ENCODE data around the gene USHBP1. TPM values are rescaled to one million over a fixed set of nuclear protein-coding genes. Genes with fewer than 3 reads are reported as not detected.

USHBP1 gene
- total RNA-seq, 6 experiments from 2014 or later, result not detected

DNA sequence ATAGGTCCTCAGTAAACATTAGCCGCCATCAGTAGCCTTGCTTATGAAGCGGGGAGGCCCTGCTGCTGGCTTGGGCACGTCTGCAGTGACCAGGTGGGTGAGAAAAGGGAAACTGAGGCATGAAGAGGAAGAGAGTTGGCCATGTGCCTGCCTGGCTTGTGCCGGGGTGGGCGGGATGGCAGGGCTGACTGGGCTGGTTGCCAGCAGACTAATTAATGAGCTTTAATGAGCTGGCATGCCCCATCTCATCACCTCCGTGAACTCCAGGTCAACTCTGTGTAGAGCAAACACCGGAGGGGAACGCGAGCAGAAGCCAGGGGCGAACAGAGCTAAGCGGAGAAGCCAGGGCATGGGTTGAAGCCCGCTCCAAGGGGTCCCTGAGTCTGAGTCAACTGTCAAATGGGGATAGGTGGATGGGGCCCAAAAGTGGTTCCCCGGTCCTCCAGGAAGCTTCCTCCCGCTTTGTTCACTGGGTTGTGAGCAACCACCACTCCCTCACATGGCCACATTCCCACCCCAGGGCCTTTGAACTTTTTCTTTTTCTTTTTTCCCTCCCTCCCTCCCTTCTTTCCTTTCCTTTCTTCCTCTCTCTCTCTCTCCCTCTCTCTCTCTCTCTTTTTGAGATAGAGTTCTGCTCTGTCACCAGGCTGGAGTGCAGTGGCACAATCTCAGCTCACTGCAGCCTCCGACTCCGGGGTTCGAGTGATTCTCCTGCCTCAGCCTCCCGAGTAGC is 27.6 kb downstream of the USHBP1 start:
- Mint-ChIP-seq H3K9me3 (no peaks in the 10 kb centered on the region), H3K4me3 (no peak overlapping the region), H3K27me3 (ENCODE audit: insufficient read depth) (peaks cover 2% of the 10 kb centered on the region), H3K4me1 (ENCODE audit: low read depth) (peaks cover 13% of the 10 kb centered on the region; the same call in 1 of the 2 replicates), H3K27ac (0 out of 2 replicates have a peak overlapping the region, but pooled peaks have one; percentile 60), H3K36me3 (ENCODE audit: low read depth) (peaks cover 12% of the 10 kb centered on the region)
- TF ChIP-seq, protein P1, sequence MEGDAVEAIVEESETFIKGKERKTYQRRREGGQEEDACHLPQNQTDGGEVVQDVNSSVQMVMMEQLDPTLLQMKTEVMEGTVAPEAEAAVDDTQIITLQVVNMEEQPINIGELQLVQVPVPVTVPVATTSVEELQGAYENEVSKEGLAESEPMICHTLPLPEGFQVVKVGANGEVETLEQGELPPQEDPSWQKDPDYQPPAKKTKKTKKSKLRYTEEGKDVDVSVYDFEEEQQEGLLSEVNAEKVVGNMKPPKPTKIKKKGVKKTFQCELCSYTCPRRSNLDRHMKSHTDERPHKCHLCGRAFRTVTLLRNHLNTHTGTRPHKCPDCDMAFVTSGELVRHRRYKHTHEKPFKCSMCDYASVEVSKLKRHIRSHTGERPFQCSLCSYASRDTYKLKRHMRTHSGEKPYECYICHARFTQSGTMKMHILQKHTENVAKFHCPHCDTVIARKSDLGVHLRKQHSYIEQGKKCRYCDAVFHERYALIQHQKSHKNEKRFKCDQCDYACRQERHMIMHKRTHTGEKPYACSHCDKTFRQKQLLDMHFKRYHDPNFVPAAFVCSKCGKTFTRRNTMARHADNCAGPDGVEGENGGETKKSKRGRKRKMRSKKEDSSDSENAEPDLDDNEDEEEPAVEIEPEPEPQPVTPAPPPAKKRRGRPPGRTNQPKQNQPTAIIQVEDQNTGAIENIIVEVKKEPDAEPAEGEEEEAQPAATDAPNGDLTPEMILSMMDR (IDR thresholded peaks at IDR 0.05), result no peak
- DNase-seq, result no peak

DNA sequence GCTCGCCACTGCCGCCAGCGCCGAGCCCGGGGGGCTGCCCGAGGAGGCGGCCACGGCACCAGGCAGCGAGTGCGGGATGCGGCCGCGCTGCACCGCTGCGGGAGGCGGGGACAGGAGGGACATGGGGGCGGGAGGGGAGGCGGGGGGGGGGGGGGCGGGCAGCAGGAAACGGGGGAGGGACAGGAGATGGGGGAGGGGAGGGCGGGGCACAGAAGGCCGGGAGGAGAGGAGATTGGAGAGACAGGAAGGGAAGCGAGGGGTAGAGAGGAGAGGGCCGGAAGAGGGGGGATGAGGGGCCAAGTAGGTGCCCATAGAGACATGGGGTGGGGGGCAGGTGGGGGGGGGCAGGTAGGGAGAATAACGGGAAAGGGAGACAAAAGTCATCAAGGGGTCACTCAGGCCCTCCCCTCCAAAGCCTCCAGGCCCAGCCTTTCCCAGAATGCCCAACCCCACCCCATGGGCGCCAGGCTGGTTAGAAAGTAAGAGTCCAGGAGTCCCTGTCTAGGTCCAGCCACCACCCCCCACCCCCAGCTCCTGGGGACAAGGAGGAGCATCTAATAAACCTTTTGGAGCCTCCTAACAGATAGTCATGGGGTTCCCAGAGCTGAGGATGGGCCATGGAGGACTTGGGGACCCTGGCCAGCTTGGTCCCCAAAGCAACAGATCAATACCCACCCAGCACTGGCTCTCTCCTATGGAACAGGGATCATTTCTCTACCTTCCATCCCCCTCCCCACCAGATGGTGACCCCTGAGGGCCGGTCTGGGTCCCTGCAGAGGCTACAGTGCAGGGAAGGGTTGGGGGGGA is 28.4 kb downstream of the USHBP1 start:
- H3K4me1 Mint-ChIP-seq (ENCODE audit: low read depth), result peaks cover 5% of the 10 kb centered on the region; the same call in 1 of the 2 replicates
- H3K4me3 Mint-ChIP-seq, result peak overlapping the region; percentile 85; the same call in 1 of the 2 replicates
- H3K9me3 Mint-ChIP-seq, result no peaks in the 10 kb centered on the region
- H3K36me3 Mint-ChIP-seq (ENCODE audit: low read depth), result peaks cover 15% of the 10 kb centered on the region
- no peak for DNase-seq
- H3K27ac Mint-ChIP-seq, result peak overlapping the region; percentile 60
- H3K27me3 Mint-ChIP-seq (ENCODE audit: insufficient read depth), result no peaks in the 10 kb centered on the region; the same call in 1 of the 2 replicates
- TF ChIP-seq, protein P1 (IDR thresholded peaks at IDR 0.05), result no peak

DNA sequence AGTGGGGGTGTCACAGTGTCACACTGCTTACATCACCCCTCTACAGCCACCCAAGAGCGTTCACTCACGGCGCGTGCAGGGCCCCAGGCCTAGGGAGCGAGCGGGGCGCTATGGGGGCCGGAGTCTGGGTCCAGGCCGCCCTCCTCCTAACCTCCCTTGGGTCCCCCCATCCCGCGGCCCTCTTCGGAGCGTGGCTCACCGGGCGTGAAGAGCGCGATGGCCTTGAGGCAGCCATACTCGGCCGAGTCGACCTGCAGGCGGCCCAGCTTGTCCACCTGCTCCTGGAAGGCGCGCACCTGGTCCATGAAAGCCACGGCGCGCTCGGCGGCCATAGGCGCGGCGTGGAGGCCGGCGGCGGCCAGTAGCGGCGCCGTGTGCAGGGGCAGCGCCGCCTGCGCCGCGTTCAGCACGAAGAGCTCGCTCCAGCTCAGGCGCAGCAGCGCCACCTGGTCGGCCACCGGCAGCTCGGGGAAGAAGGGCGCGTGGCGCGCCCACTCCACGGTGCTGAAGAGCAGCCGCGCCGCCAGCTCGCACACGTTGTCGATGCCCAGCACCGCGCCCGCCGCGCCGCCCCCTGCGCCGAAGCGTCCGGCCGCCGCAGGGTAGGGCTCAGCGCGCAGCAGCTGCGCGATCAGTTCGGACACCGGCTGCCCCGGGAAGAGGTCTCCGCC is 29.1 kb downstream of the USHBP1 start:
- no peaks in the 10 kb centered on the region for H3K27me3 Mint-ChIP-seq (ENCODE audit: insufficient read depth)
- H3K9me3 Mint-ChIP-seq, result no peaks in the 10 kb centered on the region
- H3K36me3 Mint-ChIP-seq (ENCODE audit: low read depth), result peaks cover 15% of the 10 kb centered on the region
- peak overlapping the region; percentile 62 for H3K27ac Mint-ChIP-seq
- H3K4me1 Mint-ChIP-seq (ENCODE audit: low read depth), result no peaks in the 10 kb centered on the region; the same call in 1 of the 2 replicates
- TF ChIP-seq, protein P1 (IDR thresholded peaks at IDR 0.05), result peak; percentile 75
- DNase-seq, result peak; percentile 75
- H3K4me3 Mint-ChIP-seq, result peak overlapping the region; percentile 85

DNA sequence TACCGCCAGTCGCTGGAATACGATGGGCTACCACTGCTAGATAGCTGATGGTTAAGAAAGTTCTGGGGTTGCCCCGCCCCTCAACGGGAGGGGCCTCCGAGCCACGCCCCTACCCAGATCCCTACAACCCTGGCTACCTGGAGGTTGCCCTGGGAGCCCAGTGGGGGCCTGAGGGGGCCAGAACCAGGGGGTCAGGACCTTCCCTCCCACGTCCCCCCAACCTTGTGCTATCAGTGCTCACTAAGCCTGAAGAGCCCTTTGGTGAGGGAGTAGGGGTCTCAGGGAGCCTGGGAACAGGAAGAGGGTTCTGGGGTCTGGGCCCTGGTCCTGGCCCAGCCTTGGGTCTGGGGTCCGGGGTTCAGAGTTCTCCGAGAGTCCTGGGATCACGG is 29.6 kb downstream of the USHBP1 start:
- peak overlapping the region; percentile 62 for H3K27ac Mint-ChIP-seq

DNA sequence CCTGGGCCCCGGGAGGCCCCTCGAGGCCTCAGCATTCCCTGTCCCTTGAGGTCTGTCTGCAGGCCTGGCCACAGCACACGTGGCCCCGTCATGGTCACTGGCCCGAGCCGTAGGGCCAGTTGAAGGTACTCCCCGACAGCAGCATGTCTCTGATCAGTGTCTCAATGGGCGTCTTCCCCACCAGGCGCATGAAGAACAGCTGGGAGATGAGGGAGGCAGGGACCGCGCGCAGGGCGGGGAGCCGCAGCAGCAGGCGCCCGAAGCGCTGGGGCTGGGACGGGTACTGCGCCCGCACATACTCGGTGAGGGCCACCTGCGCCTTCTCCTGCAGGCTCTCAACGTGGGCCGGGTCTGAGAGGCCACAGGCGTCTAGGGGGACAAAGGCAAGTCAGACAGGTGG is 32.3 kb downstream of the USHBP1 start:
- Mint-ChIP-seq H3K9me3 (no peaks in the 10 kb centered on the region), H3K27ac (no peak overlapping the region), H3K27me3 (ENCODE audit: insufficient read depth) (peaks cover 4% of the 10 kb centered on the region; the same call in 1 of the 2 replicates), H3K4me1 (ENCODE audit: low read depth) (peaks cover 1% of the 10 kb centered on the region), H3K36me3 (ENCODE audit: low read depth) (peaks cover 9% of the 10 kb centered on the region), H3K4me3 (no peak overlapping the region)
- TF ChIP-seq, protein P1 (IDR thresholded peaks at IDR 0.05), result no peak
- no peak for DNase-seq

More for the DNA sequence above, 29.6 kb downstream of the USHBP1 start:
- Mint-ChIP-seq H3K36me3 (ENCODE audit: low read depth) (peaks cover 15% of the 10 kb centered on the region), H3K9me3 (no peaks in the 10 kb centered on the region), H3K27me3 (ENCODE audit: insufficient read depth) (no peaks in the 10 kb centered on the region), H3K4me3 (peak overlapping the region; percentile 85), H3K4me1 (ENCODE audit: low read depth) (no peaks in the 10 kb centered on the region; the same call in 1 of the 2 replicates)
- TF ChIP-seq, protein P1 (IDR thresholded peaks at IDR 0.05), result no peak
- no peak for DNase-seq
